PC-3 (cell line): Measurements from ENCODE around the gene C15orf39. TPM values are rescaled to one million over a fixed set of nuclear protein-coding genes. Genes with fewer than 3 reads are reported as not detected.

Experiments
- ATAC-seq: fragments of 200-7000 bp; cut with Tn5 transposase; 2 replicates; pipeline ENCODE4 v1.9.1; 2020; ENCODE audit warnings: mild to moderate bottlenecking, moderate library complexity
- BruUV-seq: library from RNA; stranded (reverse); fragments of 400-500 nt; replicated peaks from 2 replicates; lab custom pipeline; 2021; lab: Mats Ljungman, UMichigan
- CTCF ChIA-PET: fragments of 300-600 bp; sonication (Branson Sonifier 250); formaldehyde crosslinking; loops from one replicate; lab custom pipeline; 2022; ENCODE audit warnings: antibody characterized with exemption; lab: Charles Lee
- POLR2A ChIA-PET: fragments of 300-600 bp; sonication (Branson Sonifier 250); formaldehyde crosslinking; loops from one replicate; lab custom pipeline; 2022; ENCODE audit warnings: antibody characterized with exemption; ENCODE audit not compliant: unreplicated experiment; lab: Charles Lee
- DNase-seq: peaks from one replicate; pipeline ENCODE4 v3.0.0-alpha.2; 2015
- H2AFZ ChIP-seq: fragments of 300-600 bp; sonication (generic); 2 replicates; pipeline ENCODE4 v1.6.0; 2016; ENCODE audit warnings: antibody characterized with exemption, low read length
- H3F3A ChIP-seq: fragments of 300-600 bp; sonication (generic); one replicate; pipeline ENCODE4 v1.6.0; 2017; ENCODE audit warnings: antibody characterized with exemption, low read length, control low read depth, mild to moderate bottlenecking; ENCODE audit not compliant: unreplicated experiment
- H3K27ac ChIP-seq: fragments of 300-600 bp; sonication (generic); 2 replicates; pipeline ENCODE4 v1.5.1; 2016; ENCODE audit warnings: mild to moderate bottlenecking, low read length
- H3K27me3 ChIP-seq: fragments of 300-600 bp; sonication (generic); 2 replicates; pipeline ENCODE4 v1.6.1; 2016; ENCODE audit warnings: low read length, mixed read lengths
- H3K36me3 ChIP-seq: fragments of 300-600 bp; sonication (generic); 2 replicates; pipeline ENCODE4 v1.6.1; 2016; ENCODE audit warnings: low read depth, mixed run types, low read length, mixed read lengths
- H3K4me1 ChIP-seq: fragments of 300-600 bp; sonication (generic); 2 replicates; pipeline ENCODE4 v1.5.1; 2016; ENCODE audit warnings: low read length; ENCODE audit not compliant: insufficient read depth
- H3K4me2 ChIP-seq: fragments of 300-600 bp; sonication (generic); 2 replicates; pipeline ENCODE4 v1.6.0; 2016; ENCODE audit warnings: low read length
- H3K4me3 ChIP-seq: fragments of 300-600 bp; sonication (generic); 2 replicates; pipeline ENCODE4 v1.5.1; 2016; ENCODE audit warnings: mild to moderate bottlenecking, low read length, mixed read lengths
- H3K79me2 ChIP-seq: fragments of 300-600 bp; sonication (generic); 2 replicates; pipeline ENCODE4 v1.6.1; 2017; ENCODE audit warnings: low read length, mixed read lengths
- H3K9ac ChIP-seq: fragments of 300-600 bp; sonication (generic); 2 replicates; pipeline ENCODE4 v1.6.0; 2016; ENCODE audit warnings: mild to moderate bottlenecking, low read length
- H3K9me2 ChIP-seq: fragments of 300-600 bp; sonication (generic); replicated peaks from 2 replicates; pipeline ENCODE4 v1.6.1; 2016; ENCODE audit warnings: mixed run types, low read length, mixed read lengths
- H3K9me3 ChIP-seq: fragments of 300-600 bp; sonication (generic); 2 replicates; pipeline ENCODE4 v1.6.1; 2016; ENCODE audit warnings: low read length, mixed read lengths
- H4K20me1 ChIP-seq: fragments of 300-600 bp; sonication (generic); 2 replicates; pipeline ENCODE4 v1.6.1; 2016; ENCODE audit warnings: low read length, mixed read lengths
- EZH2 ChIP-seq: fragments of 300-600 bp; sonication (generic); IDR thresholded peaks from one replicate; pipeline ENCODE4 v1.6.1; 2017; ENCODE audit warnings: antibody characterized with exemption, mild to moderate bottlenecking, low read length; ENCODE audit not compliant: unreplicated experiment
- EZH2phosphoT487 ChIP-seq: fragments of 300-600 bp; sonication (generic); IDR thresholded peaks from 2 replicates; pipeline ENCODE4 v1.6.1; 2018; ENCODE audit warnings: mild to moderate bottlenecking, antibody characterized with exemption, low read length, borderline replicate concordance
- intact Hi-C: fragments of 100-400 bp; cut with micrococcal nuclease; formaldehyde crosslinking; loops from 2 replicates; pipeline ENCODE4 v1.9.0; 2023
- total RNA-seq: library from RNA; depleted of rRNA; stranded (reverse); fragments of >200 nt; gene quantifications from 2 replicates; pipeline ENCODE4 v1.2.3, GENCODE V29; 2014
- TF ChIP-seq, protein P1 (sequence below): fragments of 300-600 bp; sonication (generic); conservative IDR thresholded peaks from 2 replicates; pipeline ENCODE4 v1.5.1; 2017; ENCODE audit warnings: antibody characterized with exemption, low read depth, mild to moderate bottlenecking, low read length

Gene C15orf39
- total RNA-seq, 1 experiment from 2014 or later: 23.8 TPM

DNA sequence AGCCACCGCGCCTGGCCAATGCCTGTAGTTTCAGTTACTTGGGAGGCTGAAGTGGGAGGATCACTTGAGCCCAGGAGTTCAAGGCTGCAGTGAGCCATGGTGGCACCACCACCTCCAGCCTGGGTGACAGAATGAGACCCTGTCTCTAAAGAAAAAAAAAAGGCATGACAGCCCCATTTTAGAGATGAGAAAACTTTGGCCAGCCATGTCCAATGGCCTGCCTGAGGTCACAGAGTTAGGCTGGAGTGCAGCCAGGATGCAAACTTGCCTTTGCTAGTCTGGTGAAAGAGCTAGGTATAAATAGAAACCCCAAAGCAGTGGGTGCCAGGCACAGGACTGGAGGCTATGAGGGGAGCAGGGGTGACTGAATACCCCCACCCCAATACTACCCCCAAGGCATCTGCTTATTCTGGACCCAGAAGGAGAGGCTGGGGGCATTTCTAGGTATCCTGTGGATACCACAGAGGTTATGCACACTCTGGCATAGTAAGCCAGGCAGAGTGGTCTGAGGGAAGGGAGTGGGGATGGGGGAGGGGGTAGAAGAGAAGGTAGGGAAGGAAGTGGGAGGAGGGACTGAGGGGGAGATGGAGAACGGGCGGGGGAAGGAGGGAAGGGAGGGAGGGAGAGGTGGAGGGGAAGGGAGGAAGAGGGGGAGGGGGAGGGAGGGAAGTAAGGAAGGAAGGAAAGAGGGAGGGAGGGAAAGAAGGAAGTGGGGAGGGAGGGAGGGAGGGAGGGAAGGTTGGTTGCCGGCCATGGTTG lies 16.2 kb upstream of the C15orf39 start:
- Histone ChIP-seq H3K27me3 (no peaks in the 10 kb centered on the region), H3K4me3 (no peak overlapping the region), H3K79me2 (no peaks in the 10 kb centered on the region), H3K9me2 (no peaks in the 10 kb centered on the region), H3K9me3 (no peaks in the 10 kb centered on the region), H3K9ac (no peak overlapping the region), H3F3A (no peaks in the 10 kb centered on the region), H3K4me1 (peaks cover 4% of the 10 kb centered on the region), H3K4me2 (no peak overlapping the region), H3K36me3 (no peaks in the 10 kb centered on the region), H2AFZ (no peak overlapping the region), H4K20me1 (no peaks in the 10 kb centered on the region), H3K27ac (no peak overlapping the region)
- BruUV-seq: no TSS peak
- ATAC-seq (no peak), DNase-seq (no peak)
- ChIA-PET POLR2A (no interaction called here), CTCF (no interaction called here)
- TF ChIP-seq EZH2 (no peak), EZH2phosphoT487 (no peak)
- TF ChIP-seq, protein P1, sequence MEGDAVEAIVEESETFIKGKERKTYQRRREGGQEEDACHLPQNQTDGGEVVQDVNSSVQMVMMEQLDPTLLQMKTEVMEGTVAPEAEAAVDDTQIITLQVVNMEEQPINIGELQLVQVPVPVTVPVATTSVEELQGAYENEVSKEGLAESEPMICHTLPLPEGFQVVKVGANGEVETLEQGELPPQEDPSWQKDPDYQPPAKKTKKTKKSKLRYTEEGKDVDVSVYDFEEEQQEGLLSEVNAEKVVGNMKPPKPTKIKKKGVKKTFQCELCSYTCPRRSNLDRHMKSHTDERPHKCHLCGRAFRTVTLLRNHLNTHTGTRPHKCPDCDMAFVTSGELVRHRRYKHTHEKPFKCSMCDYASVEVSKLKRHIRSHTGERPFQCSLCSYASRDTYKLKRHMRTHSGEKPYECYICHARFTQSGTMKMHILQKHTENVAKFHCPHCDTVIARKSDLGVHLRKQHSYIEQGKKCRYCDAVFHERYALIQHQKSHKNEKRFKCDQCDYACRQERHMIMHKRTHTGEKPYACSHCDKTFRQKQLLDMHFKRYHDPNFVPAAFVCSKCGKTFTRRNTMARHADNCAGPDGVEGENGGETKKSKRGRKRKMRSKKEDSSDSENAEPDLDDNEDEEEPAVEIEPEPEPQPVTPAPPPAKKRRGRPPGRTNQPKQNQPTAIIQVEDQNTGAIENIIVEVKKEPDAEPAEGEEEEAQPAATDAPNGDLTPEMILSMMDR: no peak
- intact Hi-C loops: no loop called here

DNA sequence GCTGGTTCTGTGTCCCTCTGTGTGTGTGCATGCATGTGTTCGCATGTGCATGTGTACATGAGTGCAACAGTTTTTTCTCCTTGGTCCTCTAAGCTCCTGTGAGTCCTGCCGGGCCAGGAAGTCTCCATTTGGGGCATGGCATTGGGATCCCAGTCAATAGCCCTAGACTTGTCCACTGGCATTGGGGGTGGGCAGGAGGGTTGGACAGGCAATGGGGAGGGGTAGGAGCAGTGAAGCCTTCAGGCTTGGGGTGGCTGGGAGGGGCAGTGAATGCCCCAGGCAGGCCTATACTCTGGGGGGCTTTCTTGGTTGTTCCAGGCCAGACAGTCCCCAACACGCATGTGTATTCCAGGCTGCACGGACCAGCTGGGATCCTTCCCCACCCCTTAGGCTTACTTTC lies 15.6 kb upstream of the C15orf39 start:
- no peak overlapping the region for H3K9ac ChIP-seq
- H3K4me3 ChIP-seq: no peak overlapping the region
- no peak overlapping the region for H3K27ac ChIP-seq
- no peaks in the 10 kb centered on the region for H3K27me3 ChIP-seq
- TF ChIP-seq EZH2phosphoT487: no peak
- H4K20me1 ChIP-seq: no peaks in the 10 kb centered on the region
- no peaks in the 10 kb centered on the region for H3K36me3 ChIP-seq
- intact Hi-C loops: no loop called here
- no peak overlapping the region for H3K4me2 ChIP-seq
- no TSS peak for BruUV-seq
- no peak overlapping the region for H2AFZ ChIP-seq
- H3K4me1 ChIP-seq: 0 out of 2 replicates have a peak, but pooled peaks cover under 1% of the 10 kb centered on the region
- H3K9me2 ChIP-seq: no peaks in the 10 kb centered on the region
- no peak for ATAC-seq
- DNase-seq: no peak
- ChIA-PET POLR2A (no interaction called here), CTCF (no interaction called here)
- no peaks in the 10 kb centered on the region for H3F3A ChIP-seq
- no peaks in the 10 kb centered on the region for H3K79me2 ChIP-seq
- no peaks in the 10 kb centered on the region for H3K9me3 ChIP-seq

DNA sequence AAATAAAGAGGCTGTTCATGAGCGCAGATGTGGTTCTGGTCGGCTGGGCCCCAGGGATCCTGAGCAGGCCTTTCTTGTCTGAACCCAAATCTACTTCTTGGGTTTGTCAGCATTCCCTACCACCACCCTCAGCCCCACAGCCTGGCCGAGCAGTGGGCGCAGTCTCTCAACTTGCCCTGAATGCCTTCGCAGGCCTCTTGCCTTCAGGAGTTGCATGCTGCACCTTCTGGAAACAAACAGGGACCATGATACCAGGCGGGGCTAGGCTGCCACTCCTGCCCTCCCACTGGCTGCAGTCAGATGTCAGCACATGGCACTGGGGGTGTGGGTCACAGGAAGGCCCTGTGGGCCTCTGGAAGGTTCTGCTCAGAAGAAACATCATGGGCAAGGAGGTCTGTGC lies 13.2 kb upstream of the C15orf39 start:
- H3K9me3 ChIP-seq: no peaks in the 10 kb centered on the region
- no peak overlapping the region for H2AFZ ChIP-seq
- no peaks in the 10 kb centered on the region for H3K27me3 ChIP-seq
- CTCF ChIA-PET: no interaction called here
- no peak overlapping the region for H3K9ac ChIP-seq
- H3K27ac ChIP-seq: no peak overlapping the region
- no peaks in the 10 kb centered on the region for H3F3A ChIP-seq
- H4K20me1 ChIP-seq: no peaks in the 10 kb centered on the region
- BruUV-seq: no TSS peak
- TF ChIP-seq, protein P1: no peak
- TF ChIP-seq EZH2phosphoT487 (no peak), EZH2 (no peak)
- H3K4me1 ChIP-seq: no peaks in the 10 kb centered on the region
- H3K79me2 ChIP-seq: no peaks in the 10 kb centered on the region
- no peak for DNase-seq
- H3K36me3 ChIP-seq: no peaks in the 10 kb centered on the region
- intact Hi-C loops: no loop called here
- H3K9me2 ChIP-seq: no peaks in the 10 kb centered on the region
- H3K4me2 ChIP-seq: no peak overlapping the region
- no peak for ATAC-seq
- no peak overlapping the region for H3K4me3 ChIP-seq
- POLR2A ChIA-PET: no interaction called here
